ENCODE data around the gene ZNF747.

Gene ZNF747

DNA sequence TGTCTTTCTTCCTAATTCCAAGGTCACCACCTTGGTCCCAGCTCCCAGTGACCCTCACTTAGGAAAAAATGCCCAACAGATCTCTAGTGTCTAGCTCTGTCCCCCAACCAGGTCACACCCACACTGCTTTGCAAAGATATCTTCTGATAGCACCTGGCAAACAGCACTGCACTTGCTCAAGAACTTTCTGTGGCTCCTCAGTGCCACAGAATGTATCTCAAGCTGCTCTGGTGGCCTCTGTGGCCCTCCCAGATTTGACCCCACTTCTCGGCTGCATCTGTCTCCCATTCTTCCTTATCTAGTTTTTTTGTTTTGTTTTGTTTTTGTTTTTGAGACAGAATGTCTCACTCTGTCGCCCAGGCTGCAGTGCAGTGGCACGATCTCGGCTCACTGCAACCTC lies 31.9 kb upstream of the ZNF747 start:
- TF ChIP-seq, protein P1, sequence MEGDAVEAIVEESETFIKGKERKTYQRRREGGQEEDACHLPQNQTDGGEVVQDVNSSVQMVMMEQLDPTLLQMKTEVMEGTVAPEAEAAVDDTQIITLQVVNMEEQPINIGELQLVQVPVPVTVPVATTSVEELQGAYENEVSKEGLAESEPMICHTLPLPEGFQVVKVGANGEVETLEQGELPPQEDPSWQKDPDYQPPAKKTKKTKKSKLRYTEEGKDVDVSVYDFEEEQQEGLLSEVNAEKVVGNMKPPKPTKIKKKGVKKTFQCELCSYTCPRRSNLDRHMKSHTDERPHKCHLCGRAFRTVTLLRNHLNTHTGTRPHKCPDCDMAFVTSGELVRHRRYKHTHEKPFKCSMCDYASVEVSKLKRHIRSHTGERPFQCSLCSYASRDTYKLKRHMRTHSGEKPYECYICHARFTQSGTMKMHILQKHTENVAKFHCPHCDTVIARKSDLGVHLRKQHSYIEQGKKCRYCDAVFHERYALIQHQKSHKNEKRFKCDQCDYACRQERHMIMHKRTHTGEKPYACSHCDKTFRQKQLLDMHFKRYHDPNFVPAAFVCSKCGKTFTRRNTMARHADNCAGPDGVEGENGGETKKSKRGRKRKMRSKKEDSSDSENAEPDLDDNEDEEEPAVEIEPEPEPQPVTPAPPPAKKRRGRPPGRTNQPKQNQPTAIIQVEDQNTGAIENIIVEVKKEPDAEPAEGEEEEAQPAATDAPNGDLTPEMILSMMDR (IDR thresholded peaks at IDR 0.05; ENCODE audit: low read depth, low read length) = no peak
- H3K4me3 ChIP-seq (ENCODE audit: low read depth, low read length) = no peak overlapping the region
- in situ Hi-C loops (cut with HindIII; ENCODE audit: low sequenced_read_pairs) = no loop called here
- no peak for DNase-seq (ENCODE audit: low read depth, low spot score)

DNA sequence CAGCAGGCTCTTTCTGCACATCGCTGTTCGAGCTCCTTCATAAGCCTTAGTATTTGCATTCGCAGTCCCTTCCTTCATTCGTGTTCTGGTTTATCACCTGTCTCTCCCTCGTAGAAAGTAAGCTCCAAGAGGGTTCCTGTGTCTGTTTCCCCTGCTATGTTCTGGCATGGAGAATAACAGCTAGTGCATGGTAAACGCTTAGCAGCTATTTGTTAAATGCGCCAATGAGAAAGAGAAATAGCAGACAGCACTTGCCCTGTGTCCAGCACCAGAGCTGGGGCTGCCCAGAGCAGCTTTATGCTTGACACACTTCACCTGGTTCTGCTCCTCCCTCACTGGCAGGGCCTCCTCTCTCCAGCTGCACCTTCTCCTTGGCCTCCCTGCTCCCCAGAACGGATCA lies 31.3 kb upstream of the ZNF747 start:
- in situ Hi-C loops (cut with HindIII; ENCODE audit: low sequenced_read_pairs) = no loop called here
- TF ChIP-seq, protein P1 (IDR thresholded peaks at IDR 0.05; ENCODE audit: low read depth, low read length) = no peak

DNA sequence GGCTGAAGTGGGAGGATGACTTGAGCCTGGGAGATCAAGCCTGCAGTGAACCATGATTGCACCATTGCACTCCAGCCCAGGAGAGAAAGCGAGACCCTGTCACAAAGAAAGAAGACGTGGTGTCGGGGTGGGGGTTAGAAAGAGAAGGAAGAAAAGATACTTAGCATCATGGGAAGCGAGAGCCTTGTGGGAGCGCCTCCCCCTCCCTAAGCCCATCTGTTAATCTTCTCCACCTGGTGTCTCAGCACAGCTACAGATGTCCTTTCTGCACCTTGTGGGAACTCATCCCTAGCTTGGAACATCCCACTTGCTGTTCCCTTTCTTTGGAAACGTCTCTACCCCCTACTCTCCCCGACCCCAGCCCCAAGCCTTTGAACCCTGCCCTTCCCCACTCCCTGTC lies 30.9 kb upstream of the ZNF747 start:
- TF ChIP-seq, protein P1 (IDR thresholded peaks at IDR 0.05; ENCODE audit: low read depth, low read length) = no peak
- no peak overlapping the region for H3K4me3 ChIP-seq (ENCODE audit: low read depth, low read length)
- no peak for DNase-seq (ENCODE audit: low read depth, low spot score)
- in situ Hi-C loops (cut with HindIII; ENCODE audit: low sequenced_read_pairs) = no loop called here

More for the DNA sequence above, 31.3 kb upstream of the ZNF747 start:
- H3K4me3 ChIP-seq (ENCODE audit: low read depth, low read length) = no peak overlapping the region
- DNase-seq (ENCODE audit: low read depth, low spot score) = no peak

DNA sequence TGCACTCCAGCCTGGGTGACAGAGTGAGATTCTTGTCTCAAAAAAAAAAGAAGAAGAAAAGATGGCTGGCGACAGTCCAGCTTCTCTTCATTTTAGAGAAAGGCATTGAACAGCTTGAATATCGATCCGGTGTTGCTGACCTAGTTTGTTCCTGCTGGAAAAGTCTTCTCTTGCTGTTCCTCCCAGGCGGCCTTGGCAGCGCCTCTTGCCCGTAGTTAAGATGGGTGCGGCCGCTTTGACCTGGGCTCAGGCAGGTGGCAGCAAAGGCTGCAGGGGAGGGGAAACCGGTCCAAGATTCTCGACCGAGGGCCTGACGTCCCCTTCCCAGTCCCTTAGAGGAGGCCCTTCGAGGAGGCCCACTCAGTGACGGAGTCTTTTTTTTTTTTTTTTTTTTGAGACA lies 27.4 kb upstream of the ZNF747 start:
- TF ChIP-seq, protein P1 (IDR thresholded peaks at IDR 0.05; ENCODE audit: low read depth, low read length) = no peak
- no peak overlapping the region for H3K4me3 ChIP-seq (ENCODE audit: low read depth, low read length)
- DNase-seq (ENCODE audit: low read depth, low spot score) = no peak
- in situ Hi-C loops (cut with HindIII; ENCODE audit: low sequenced_read_pairs) = no loop called here

DNA sequence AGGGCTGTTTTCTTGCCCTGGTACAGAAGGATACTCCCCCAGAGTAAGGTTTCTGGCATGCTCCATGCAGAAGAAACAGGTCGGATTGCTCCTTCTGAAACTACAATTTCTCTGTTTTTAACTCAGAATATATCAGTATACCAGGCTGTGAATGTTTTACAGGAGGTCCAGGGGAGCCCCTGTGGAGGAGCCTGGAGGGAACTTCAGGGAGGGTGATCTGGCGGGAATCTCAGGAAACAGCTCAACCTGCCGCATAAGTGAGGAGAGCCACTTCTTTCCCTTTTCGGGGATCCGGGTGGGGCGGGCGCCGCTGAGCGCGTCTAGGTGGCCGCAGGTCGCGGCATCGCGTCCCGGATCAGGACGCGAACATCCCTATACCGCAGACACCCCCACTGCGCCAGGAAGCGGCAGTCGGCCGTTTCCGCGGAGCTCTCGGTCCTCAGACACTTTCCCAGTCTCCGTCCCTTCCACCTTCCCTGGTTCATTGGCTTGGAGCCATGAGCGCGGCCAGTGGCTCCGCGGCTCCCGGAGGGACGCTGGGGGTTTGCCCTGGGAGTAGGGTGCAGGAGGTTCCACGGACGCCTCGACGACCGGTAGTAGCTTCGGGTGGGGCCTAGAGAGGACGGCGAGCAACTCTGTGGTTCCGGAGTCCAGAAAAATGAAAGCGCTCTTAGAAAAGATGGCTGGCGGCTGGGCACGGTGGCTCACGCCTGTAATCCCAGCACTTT lies 26.6 kb upstream of the ZNF747 start:
- DNase-seq (ENCODE audit: low read depth, low spot score) = no peak
- in situ Hi-C loops (cut with HindIII; ENCODE audit: low sequenced_read_pairs) = no loop called here
- peak overlapping the region; percentile 29 for H3K4me3 ChIP-seq (ENCODE audit: low read depth, low read length)
- TF ChIP-seq, protein P1 (IDR thresholded peaks at IDR 0.05; ENCODE audit: low read depth, low read length) = no peak

DNA sequence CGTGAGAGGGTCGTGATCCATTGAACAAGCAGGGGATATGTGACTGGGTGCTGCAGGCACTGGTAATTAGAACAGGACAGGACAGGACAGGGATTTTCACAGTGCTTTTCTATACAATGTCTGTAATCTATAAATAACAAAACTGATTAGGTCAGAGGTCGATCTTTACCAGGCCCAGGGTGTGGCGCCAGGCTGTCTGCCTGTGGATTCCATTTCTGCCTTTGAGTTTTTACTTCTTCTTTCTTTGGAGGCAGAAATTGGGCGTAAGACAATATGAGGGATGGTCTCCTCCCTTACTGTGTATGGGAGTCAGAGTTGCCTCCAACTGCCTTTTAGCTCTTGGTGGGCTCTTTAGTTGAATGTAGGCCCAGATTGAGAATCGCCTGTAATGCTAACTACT lies 25.0 kb upstream of the ZNF747 start:
- H3K4me3 ChIP-seq (ENCODE audit: low read depth, low read length) = no peak overlapping the region
- in situ Hi-C loops (cut with HindIII; ENCODE audit: low sequenced_read_pairs) = no loop called here
- DNase-seq (ENCODE audit: low read depth, low spot score) = no peak
- TF ChIP-seq, protein P1 (IDR thresholded peaks at IDR 0.05; ENCODE audit: low read depth, low read length) = no peak

All from astrocyte of the spinal cord (primary cell).